Kidney (tissue), 14 donors: Measurements from ENCODE around the gene PVRIG. TPM values are rescaled to one million over a fixed set of nuclear protein-coding genes. Genes with fewer than 3 reads are reported as not detected.
"Not testable (repeated sequence)": the region's sequence is repeated elsewhere in the genome, so short reads cannot be mapped to it uniquely, and the experiment has no call there.

Source experiments
- DNase-seq, 5 donors: peaks; one replicate each; pipeline ENCODE4 v3.0.0-alpha.2; 2013 to 2020
- FAIRE-seq: peaks from 2 replicates; lab custom pipeline; 2012; peaks lifted over from hg19 to GRCh38; lab: Jason Lieb, UNC
- H3K27ac ChIP-seq, 2 donors: one replicate each; pipeline ENCODE4 v1.7.0; 2013; ENCODE audit warnings: low read depth in 2 of 2, low read length in 2 of 2, inconsistent platforms in 1 of 2
- H3K27me3 ChIP-seq: one replicate; pipeline ENCODE4 v1.7.1; 2013; ENCODE audit warnings: low read length, inconsistent platforms; ENCODE audit not compliant: control insufficient read depth, insufficient read depth
- H3K36me3 ChIP-seq, 3 donors: one replicate each; pipeline versions ENCODE4 v1.7.0 to v1.7.1; 2013; ENCODE audit warnings: low read length in 3 of 3, control low read depth in 1 of 3, inconsistent platforms in 1 of 3; ENCODE audit not compliant: insufficient read depth in 3 of 3, control insufficient read depth in 2 of 3
- H3K4me1 ChIP-seq, 3 donors: one replicate each; pipeline versions ENCODE4 v1.7.0 to v1.7.1; 2013; ENCODE audit warnings: low read length in 3 of 3, inconsistent platforms in 1 of 3, low read depth in 1 of 3; ENCODE audit not compliant: control insufficient read depth in 2 of 3, insufficient read depth in 2 of 3
- H3K4me3 ChIP-seq, 3 donors: one replicate each; pipeline versions ENCODE4 v1.7.0 to v1.8.1; 2013; ENCODE audit warnings: low read length in 3 of 3, control low read depth in 1 of 3, inconsistent platforms in 1 of 3
- H3K9ac ChIP-seq, 3 donors: one replicate each; pipeline versions ENCODE4 v1.7.0 to v1.7.1; 2013; ENCODE audit warnings: low read length in 3 of 3, control low read depth in 1 of 3, inconsistent platforms in 1 of 3
- H3K9me3 ChIP-seq, 3 donors: one replicate each; pipeline versions ENCODE4 v1.7.0 to v1.7.1; 2013; ENCODE audit warnings: low read length in 3 of 3, control low read depth in 1 of 3, inconsistent platforms in 1 of 3; ENCODE audit not compliant: control insufficient read depth in 2 of 3, insufficient read depth in 1 of 3
- intact Hi-C: fragments of 100-400 bp; cut with DNase I; formaldehyde crosslinking; loops from one replicate; pipeline ENCODE4 v1.11.1; 2022
- polyA plus RNA-seq: library from polyadenylated mRNA; stranded (reverse); fragments of 350-450 nt; fragmentation: Illumina TruSeq; extraction: RNeasy Lipid Tissue Mini Kit (QIAGEN cat#74804); gene quantifications from one replicate; pipeline ENCODE4 v1.2.3, GENCODE V29; 2014; ENCODE audit warnings: low read depth, low replicate concordance; ENCODE audit not compliant: insufficient read depth
- total RNA-seq: library from RNA; stranded (reverse); fragmentation: NEBNext Ultra II Directional; extraction: Animal tissue kit (Norgen Biotek cat#: 25700); gene quantifications from one replicate; pipeline ENCODE4 v1.2.1, GENCODE V29; 2021
- TF ChIP-seq, protein P1 (sequence below): IDR thresholded peaks from 3 replicates; pipeline ENCODE4 v1.5.1; 2012; ENCODE audit warnings: mild to moderate bottlenecking, moderate library complexity, borderline replicate concordance; ENCODE audit not compliant: insufficient read depth; ENCODE audit errors: extremely low read depth
- donor health status: control.
- donor health status: control.
- donor health status: control.
- donor health status: control.
- donor health status: control.
- donor health status: DM: yes; HTN: yes; CAD: no.
- donor health status: Normal renal cell carcinoma (clear cell type).

PVRIG gene
- total and polyA plus RNA-seq, 2 donors from 2014 or later = 3.2 TPM; not detected in 1

DNA sequence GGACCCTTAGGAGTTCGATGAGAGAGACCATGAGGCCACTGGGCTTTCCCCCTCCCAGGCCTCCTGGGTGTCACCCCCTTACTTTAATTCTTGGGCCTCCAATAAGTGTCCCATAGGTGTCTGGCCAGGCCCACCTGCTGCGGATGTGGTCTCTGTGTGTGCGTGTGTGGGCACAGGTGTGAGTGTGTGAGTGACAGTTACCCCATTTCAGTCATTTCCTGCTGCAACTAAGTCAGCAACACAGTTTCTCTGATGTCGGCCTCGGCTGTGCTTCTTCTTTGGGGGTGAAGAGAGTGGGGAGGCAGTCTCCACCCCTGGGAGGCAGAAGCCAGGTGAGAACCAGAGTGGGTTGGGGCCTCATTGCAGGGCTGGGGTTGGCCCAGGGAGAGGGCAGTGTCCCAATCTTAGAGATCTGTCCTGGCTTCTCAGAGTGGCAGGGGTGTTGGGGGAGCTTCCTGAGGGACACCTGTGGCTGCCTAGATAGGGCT, 1.5 kb downstream of the PVRIG start:
- TF ChIP-seq, protein P1, sequence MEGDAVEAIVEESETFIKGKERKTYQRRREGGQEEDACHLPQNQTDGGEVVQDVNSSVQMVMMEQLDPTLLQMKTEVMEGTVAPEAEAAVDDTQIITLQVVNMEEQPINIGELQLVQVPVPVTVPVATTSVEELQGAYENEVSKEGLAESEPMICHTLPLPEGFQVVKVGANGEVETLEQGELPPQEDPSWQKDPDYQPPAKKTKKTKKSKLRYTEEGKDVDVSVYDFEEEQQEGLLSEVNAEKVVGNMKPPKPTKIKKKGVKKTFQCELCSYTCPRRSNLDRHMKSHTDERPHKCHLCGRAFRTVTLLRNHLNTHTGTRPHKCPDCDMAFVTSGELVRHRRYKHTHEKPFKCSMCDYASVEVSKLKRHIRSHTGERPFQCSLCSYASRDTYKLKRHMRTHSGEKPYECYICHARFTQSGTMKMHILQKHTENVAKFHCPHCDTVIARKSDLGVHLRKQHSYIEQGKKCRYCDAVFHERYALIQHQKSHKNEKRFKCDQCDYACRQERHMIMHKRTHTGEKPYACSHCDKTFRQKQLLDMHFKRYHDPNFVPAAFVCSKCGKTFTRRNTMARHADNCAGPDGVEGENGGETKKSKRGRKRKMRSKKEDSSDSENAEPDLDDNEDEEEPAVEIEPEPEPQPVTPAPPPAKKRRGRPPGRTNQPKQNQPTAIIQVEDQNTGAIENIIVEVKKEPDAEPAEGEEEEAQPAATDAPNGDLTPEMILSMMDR = no peak
- intact Hi-C loops = no loop called here
- Histone ChIP-seq H3K36me3 (no peaks in the 10 kb centered on the region), H3K4me1 (no peaks in the 10 kb centered on the region), H3K4me3 (no peak overlapping the region), H3K9ac (no peak overlapping the region), H3K27ac (no peak overlapping the region), H3K9me3 (no peaks in the 10 kb centered on the region), H3K27me3 (no peaks in the 10 kb centered on the region)
- FAIRE-seq (no peak), DNase-seq (peak in 2 of 5 donors; percentile 19 to 75)

DNA sequence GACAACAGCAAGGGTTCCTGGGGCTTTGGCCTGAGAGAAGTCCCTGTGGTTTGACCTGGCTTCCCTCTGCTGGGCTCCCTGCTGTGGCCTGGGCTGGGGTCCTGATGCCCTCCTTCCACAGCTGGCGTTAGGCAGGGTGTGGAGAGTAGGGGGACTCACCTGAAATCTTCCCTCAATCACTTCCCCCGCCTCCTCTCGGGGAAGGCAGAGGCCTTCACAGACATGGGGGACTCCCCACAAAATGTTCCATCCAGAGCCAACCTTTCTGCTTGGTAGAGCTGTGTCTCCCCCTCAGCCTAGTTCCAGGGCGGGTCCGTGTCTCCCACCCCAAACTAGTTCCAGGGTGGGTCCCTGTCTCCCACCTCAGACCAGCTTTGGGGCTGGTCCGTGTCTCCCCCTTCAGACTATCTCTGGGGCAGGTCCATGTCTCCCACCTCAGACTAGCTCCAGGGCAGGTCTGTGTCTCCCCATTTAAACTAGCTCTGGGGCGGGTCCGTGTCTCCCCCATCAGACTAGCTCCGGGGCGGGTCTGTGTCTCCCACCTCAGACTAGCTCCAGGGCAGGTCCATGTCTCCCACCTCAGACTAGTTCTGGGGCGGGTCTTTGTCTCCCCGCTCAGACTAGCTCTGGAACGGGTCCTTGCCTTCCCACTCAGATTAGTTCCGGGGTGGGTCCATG, 2.2 kb downstream of the PVRIG start:
- no peak overlapping the region for H3K4me3 ChIP-seq
- FAIRE-seq = no peak
- H3K36me3 ChIP-seq = no peaks in the 10 kb centered on the region
- intact Hi-C loops = no loop called here
- H3K27me3 ChIP-seq = no peaks in the 10 kb centered on the region
- no peak overlapping the region for H3K9ac ChIP-seq
- TF ChIP-seq, protein P1 = no peak
- no peaks in the 10 kb centered on the region for H3K9me3 ChIP-seq
- H3K4me1 ChIP-seq = no peaks in the 10 kb centered on the region
- peak in 1 of 5 donors; percentile 22 for DNase-seq
- no peak overlapping the region for H3K27ac ChIP-seq

DNA sequence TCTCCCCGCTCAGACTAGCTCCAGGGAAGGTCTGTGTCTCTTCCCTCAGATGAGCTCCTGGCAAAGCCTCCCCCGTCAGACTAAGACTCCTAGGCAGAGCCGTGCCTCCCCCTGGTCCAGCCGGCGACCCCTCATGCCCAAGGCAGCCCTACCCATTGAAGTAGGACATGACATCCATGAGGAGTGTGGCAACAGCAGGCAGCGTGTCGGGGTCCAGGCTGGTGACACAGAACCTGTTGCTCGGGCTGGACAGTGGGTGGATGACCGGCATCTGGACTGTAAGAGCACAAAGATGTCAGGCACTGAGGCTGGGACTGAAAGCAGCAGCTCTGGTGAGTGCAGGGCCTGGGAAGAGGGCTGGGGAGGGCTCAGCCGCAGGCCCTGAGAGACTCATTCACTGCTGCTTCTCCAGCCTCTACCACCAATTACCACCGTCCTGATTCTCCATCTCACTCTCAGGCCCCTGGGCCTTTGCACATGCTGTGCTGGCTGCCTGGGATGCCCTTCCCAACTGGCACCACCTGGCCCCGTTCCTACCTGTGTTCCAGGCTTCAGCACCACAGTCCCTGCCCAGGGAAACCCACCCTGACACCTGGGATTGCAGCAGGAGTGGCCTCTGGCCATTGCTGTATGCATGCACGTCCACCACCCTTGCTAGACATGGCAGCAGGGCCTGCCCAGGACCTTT, 2.8 kb downstream of the PVRIG start:
- TF ChIP-seq, protein P1 = no peak
- no peak overlapping the region for H3K27ac ChIP-seq

DNA sequence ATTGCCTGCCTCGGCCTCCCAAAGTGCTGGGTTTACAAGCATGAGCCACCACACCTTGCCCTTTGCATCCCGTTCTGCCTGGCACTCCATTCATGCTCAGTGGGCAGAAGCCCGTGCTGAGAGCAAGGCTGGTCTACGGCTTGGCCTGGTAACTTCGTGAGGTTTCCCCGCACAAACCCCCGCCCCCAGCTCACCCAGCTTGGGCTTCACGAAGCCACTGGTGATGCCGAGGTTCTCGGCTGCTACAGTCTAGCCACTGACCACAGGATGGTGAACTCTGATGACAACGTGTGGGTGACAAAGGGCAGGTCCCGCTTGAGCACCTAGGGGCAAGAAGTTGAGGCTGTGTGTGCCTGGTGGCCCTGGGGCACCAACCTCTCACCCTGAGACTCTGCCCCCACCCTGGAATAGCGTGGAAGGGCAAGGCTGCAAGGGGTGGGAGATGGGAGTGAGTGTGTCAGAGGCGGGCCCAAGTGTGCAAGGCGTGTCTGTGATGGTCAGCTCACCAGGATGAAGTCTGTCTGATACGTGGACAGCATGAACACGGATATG, 3.7 kb downstream of the PVRIG start:
- DNase-seq = peak in 1 of 5 donors; percentile 24
- H3K36me3 ChIP-seq, H3K4me1 ChIP-seq, H3K4me3 ChIP-seq, FAIRE-seq, H3K27me3 ChIP-seq, intact Hi-C loops, H3K27ac ChIP-seq, H3K9me3 ChIP-seq, H3K9ac ChIP-seq: not testable (repeated sequence)

More for the DNA sequence above, 2.8 kb downstream of the PVRIG start:
- intact Hi-C loops = no loop called here
- FAIRE-seq (no peak), DNase-seq (peak in 2 of 5 donors; percentile 27 to 78)
- H3K27me3 ChIP-seq = no peaks in the 10 kb centered on the region
- no peak overlapping the region for H3K4me3 ChIP-seq
- H3K4me1 ChIP-seq = no peaks in the 10 kb centered on the region
- no peaks in the 10 kb centered on the region for H3K36me3 ChIP-seq
- no peaks in the 10 kb centered on the region for H3K9me3 ChIP-seq
- H3K9ac ChIP-seq = no peak overlapping the region

DNA sequence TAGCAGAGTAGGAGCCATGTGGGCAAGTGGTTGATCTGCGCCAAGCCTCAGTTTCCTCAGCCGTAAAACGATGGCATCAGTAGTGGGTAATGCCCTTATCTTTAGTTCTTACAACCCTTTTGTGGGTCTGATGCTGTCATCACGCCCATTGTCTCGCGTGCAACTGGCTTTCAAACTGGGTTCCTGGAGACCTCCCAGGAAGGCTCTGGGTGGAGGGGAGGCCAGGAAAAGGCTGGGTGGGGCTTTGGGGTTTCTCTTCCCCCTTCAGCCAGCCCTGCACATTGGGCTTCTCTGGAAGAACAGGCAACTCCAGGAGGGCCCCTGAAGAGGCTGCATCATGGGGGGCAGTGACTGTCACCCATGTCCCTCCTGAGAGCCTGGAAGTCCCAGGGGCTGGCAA, 5.1 kb downstream of the PVRIG start:
- H3K9ac ChIP-seq, H3K9me3 ChIP-seq, H3K36me3 ChIP-seq, DNase-seq, intact Hi-C loops, H3K4me3 ChIP-seq, H3K4me1 ChIP-seq, H3K27ac ChIP-seq, FAIRE-seq, H3K27me3 ChIP-seq: not testable (repeated sequence)
